Small intestine (tissue), 7 donors: Measurements from ENCODE around the gene VRK2. TPM values are rescaled to one million over a fixed set of nuclear protein-coding genes. Genes with fewer than 3 reads are reported as not detected.
A peak's percentile ranks its signal among the peaks of the same experiment; 100 is the strongest.
"Not testable (repeated sequence)": the region's sequence is repeated elsewhere in the genome, so short reads cannot be mapped to it uniquely, and the experiment has no call there.

ENCODE experiments used
- DNase-seq, 2 donors: peaks; one replicate each; pipeline versions ENCODE4 v3.0.0 to v3.0.0-alpha.2; 2013
- FAIRE-seq: peaks from 2 replicates; lab custom pipeline; 2012; peaks lifted over from hg19 to GRCh38; lab: Jason Lieb, UNC
- H3K27ac ChIP-seq, 3 donors: one replicate each; pipeline ENCODE4 v1.5.1; 2013; ENCODE audit warnings: low read length in 2 of 3, mild to moderate bottlenecking in 2 of 3, control low read depth in 1 of 3, inconsistent platforms in 1 of 3, low read depth in 1 of 3, moderate library complexity in 1 of 3
- H3K27me3 ChIP-seq, 3 donors: one replicate each; pipeline ENCODE4 v1.6.1; 2013; ENCODE audit warnings: low read length in 3 of 3, inconsistent platforms in 1 of 3; ENCODE audit not compliant: control insufficient read depth in 3 of 3, insufficient read depth in 3 of 3
- H3K36me3 ChIP-seq, 3 donors: one replicate each; pipeline ENCODE4 v1.6.1; 2013; ENCODE audit warnings: low read length in 3 of 3, inconsistent platforms in 1 of 3, low read depth in 1 of 3, mild to moderate bottlenecking in 1 of 3, moderate library complexity in 1 of 3; ENCODE audit not compliant: control insufficient read depth in 3 of 3, insufficient read depth in 2 of 3
- H3K4me1 ChIP-seq, 3 donors: one replicate each; pipeline ENCODE4 v1.6.1; 2013; ENCODE audit warnings: low read length in 2 of 3, inconsistent platforms in 1 of 3, low read depth in 1 of 3, mild to moderate bottlenecking in 1 of 3, moderate library complexity in 1 of 3; ENCODE audit not compliant: control insufficient read depth in 3 of 3, insufficient read depth in 2 of 3
- H3K4me3 ChIP-seq, 3 donors: one replicate each; pipeline ENCODE4 v1.5.1; 2013; ENCODE audit warnings: low read length in 3 of 3, control low read depth in 1 of 3, inconsistent platforms in 1 of 3, low read depth in 1 of 3, mild to moderate bottlenecking in 1 of 3, moderate library complexity in 1 of 3
- H3K9me3 ChIP-seq, 2 donors: one replicate each; pipeline ENCODE4 v1.6.1; 2013; ENCODE audit warnings: low read depth in 1 of 2, low read length in 1 of 2; ENCODE audit not compliant: control insufficient read depth in 2 of 2, insufficient read depth in 1 of 2
- WGBS, 3 donors: extraction: QIAGEN DNeasy Blood & Tissue Kit; methylation state at CpG; one replicate each; pipeline ENCODE4 v1.1.7; 2013; 5-methylcytosine and 5-hydroxymethylcytosine counted together
- polyA plus RNA-seq, 4 donors: library from polyadenylated mRNA; stranded (reverse) in 3 of 4; unstranded in 1 of 4; fragments of 200-250 nt in 3 of 4; fragments of 120-200 nt in 1 of 4; gene quantifications; one replicate each; pipeline versions ENCODE4 v1.2.1 to v1.2.3, GENCODE V29; 2013
- donor health status: healthy with polysubstance abuse.
- donor health status: control.
- donor health status: control.
- donor health status: Bipolar disorder and iron deficiency.
- donor health status: healthy.

Gene VRK2
- polyA plus RNA-seq, 4 donors: 5.1 to 18.0 (median 6.9) TPM

DNA sequence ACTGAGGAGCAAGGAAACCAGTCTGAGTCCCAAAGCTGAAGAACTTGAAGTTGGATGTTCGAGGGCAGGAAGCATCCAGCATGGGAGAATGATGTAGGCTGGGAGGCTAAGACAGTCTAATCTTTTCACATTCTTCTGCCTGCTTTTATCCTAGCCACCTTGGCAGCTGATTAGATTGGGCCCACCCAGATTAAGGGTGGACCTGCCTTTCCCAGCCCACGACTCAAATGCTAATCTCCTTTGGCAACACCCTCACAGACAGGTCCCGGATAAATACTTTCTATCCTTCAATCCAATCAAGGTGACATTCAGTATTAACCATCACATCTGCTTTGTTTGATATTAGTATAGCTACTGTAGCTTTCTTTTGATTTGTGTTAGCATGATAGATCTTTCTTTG is 27.1 kb downstream of the VRK2 start:
- no peaks in the 10 kb centered on the region for H3K9me3 ChIP-seq
- no peaks in the 10 kb centered on the region for H3K36me3 ChIP-seq
- no peaks in the 10 kb centered on the region for H3K4me1 ChIP-seq
- WGBS, 3 donors: 94 to 96% (median 95%) methylated on average over 3 of the region's 3 CpGs
- no peak overlapping the region for H3K4me3 ChIP-seq
- no peaks in the 10 kb centered on the region for H3K27me3 ChIP-seq
- no peak overlapping the region for H3K27ac ChIP-seq
- DNase-seq (no peak), FAIRE-seq (no peak)

DNA sequence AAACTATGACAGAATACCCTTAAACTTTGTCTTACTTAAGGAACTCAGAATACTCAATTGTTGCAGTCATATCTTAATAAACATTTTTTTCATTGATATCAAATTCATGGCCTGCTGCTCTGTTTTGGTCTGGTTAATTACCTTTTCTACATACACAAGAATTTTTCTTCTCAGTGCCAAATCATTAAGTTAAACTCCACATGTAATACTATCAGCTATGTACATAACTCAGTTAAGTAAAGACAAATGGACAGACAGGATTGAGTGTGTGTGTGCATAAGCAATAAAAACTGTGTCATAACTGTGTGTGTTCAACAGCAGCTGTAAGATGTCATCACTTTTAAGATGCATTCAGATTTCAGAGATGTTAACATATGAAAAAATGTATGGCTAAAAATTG is 34.4 kb downstream of the VRK2 start:
- DNase-seq (peak; percentile 6 to 8), FAIRE-seq (peak; percentile 64)
- no peaks in the 10 kb centered on the region for H3K36me3 ChIP-seq

GRCh38 chr2:58089081-58089480 is 42.5 kb downstream of the VRK2 start:
- Histone ChIP-seq H3K4me1 (no peaks in the 10 kb centered on the region), H3K36me3 (peaks cover 0 to 2% (median 2%) of the 10 kb centered on the region in 3 donors), H3K4me3 (no peak overlapping the region), H3K27ac (no peak overlapping the region), H3K27me3 (no peaks in the 10 kb centered on the region), H3K9me3 (no peaks in the 10 kb centered on the region)
- no peak for DNase-seq
- 85 to 99% (median 89%) methylated on average over 2 of the region's 2 CpGs for WGBS, 3 donors
- FAIRE-seq: no peak

More for the DNA sequence above, 34.4 kb downstream of the VRK2 start:
- Histone ChIP-seq H3K4me3 (no peak overlapping the region), H3K4me1 (no peaks in the 10 kb centered on the region), H3K9me3 (no peaks in the 10 kb centered on the region), H3K27me3 (no peaks in the 10 kb centered on the region), H3K27ac (no peak overlapping the region)

GRCh38 chr2:58092772-58093171 is 46.2 kb downstream of the VRK2 start:
- 97 to 98% (median 98%) methylated on average over 4 of the region's 4 CpGs for WGBS, 3 donors
- not testable (repeated sequence) for FAIRE-seq, H3K27me3 ChIP-seq, DNase-seq, H3K4me1 ChIP-seq, H3K36me3 ChIP-seq, H3K4me3 ChIP-seq, H3K27ac ChIP-seq, H3K9me3 ChIP-seq

- FAIRE-seq (no peak), DNase-seq (no peak)
- WGBS, 3 donors: 73 to 83% (median 77%) methylated on average over 1 of the region's 1 CpG
- Histone ChIP-seq H3K4me3 (no peak overlapping the region), H3K36me3 (peaks cover 0 to 2% (median 2%) of the 10 kb centered on the region in 3 donors), H3K27ac (no peak overlapping the region), H3K27me3 (no peaks in the 10 kb centered on the region), H3K9me3 (no peaks in the 10 kb centered on the region), H3K4me1 (no peaks in the 10 kb centered on the region)
Observed at GRCh38 chr2:58097025-58097424, 50.4 kb downstream of the VRK2 start.

GRCh38 chr2:58098254-58099095 is 51.9 kb downstream of the VRK2 start:
- Histone ChIP-seq H3K36me3 (peaks cover 0 to 2% (median 0%) of the 10 kb centered on the region in 3 donors), H3K4me1 (no peaks in the 10 kb centered on the region), H3K27ac (no peak overlapping the region), H3K4me3 (no peak overlapping the region), H3K9me3 (no peaks in the 10 kb centered on the region), H3K27me3 (no peaks in the 10 kb centered on the region)
- DNase-seq (no peak), FAIRE-seq (no peak)
- 90 to 95% (median 94%) methylated on average over 4 of the region's 4 CpGs for WGBS, 3 donors

- 88 to 91% (median 91%) methylated on average over 4 of the region's 4 CpGs for WGBS, 3 donors
- H3K27me3 ChIP-seq: no peaks in the 10 kb centered on the region
- no peaks in the 10 kb centered on the region for H3K4me1 ChIP-seq
- H3K9me3 ChIP-seq: no peaks in the 10 kb centered on the region
- H3K27ac ChIP-seq: no peak overlapping the region
- no peak overlapping the region for H3K4me3 ChIP-seq
- DNase-seq (no peak), FAIRE-seq (no peak)
- H3K36me3 ChIP-seq: peaks cover 0 to 2% (median 0%) of the 10 kb centered on the region in 3 donors
Observed at GRCh38 chr2:58099096-58099769, 52.6 kb downstream of the VRK2 start.

GRCh38 chr2:58101500-58101899 is 54.9 kb downstream of the VRK2 start:
- FAIRE-seq: no peak
- H3K9me3 ChIP-seq: no peaks in the 10 kb centered on the region
- no peaks in the 10 kb centered on the region for H3K27me3 ChIP-seq
- no peaks in the 10 kb centered on the region for H3K4me1 ChIP-seq
- H3K27ac ChIP-seq: no peak overlapping the region
- no peak for DNase-seq
- peaks cover 0 to 2% (median 0%) of the 10 kb centered on the region in 3 donors for H3K36me3 ChIP-seq
- H3K4me3 ChIP-seq: no peak overlapping the region
